Activated CD8-positive, alpha-beta T cell treated with anti-CD3 and anti-CD28 coated beads for 36 hours (primary cell): ENCODE measurements around the gene NDUFA13. TPM values are rescaled to one million over a fixed set of nuclear protein-coding genes. Genes with fewer than 3 reads are reported as not detected.

Experiments used
- ATAC-seq: fragments of 200-7000 bp; cut with Tn5 transposase; one replicate; pipeline ENCODE4 v1.10.0; 2021; ENCODE audit warnings: mild to moderate bottlenecking, moderate library complexity
- CTCF ChIA-PET: fragments of 350-600 bp; sonication (Branson Sonifier 250); formaldehyde crosslinking; loops from one replicate; lab custom pipeline; 2021; ENCODE audit warnings: antibody characterized with exemption; lab: Charles Lee
- POLR2A ChIA-PET: fragments of 350-600 bp; sonication (Branson Sonifier 250); formaldehyde crosslinking; loops from one replicate; lab custom pipeline; 2021; ENCODE audit warnings: antibody characterized with exemption; lab: Charles Lee
- DNase-seq: peaks from one replicate; pipeline ENCODE4 v3.0.0-alpha.2; 2020
- H3K27ac Mint-ChIP-seq: one replicate; pipeline ENCODE4 v1.8.0; 2021; ENCODE audit warnings: mild to moderate bottlenecking, mixed read lengths
- H3K27me3 Mint-ChIP-seq: one replicate; pipeline ENCODE4 v1.8.0; 2021; ENCODE audit warnings: mixed read lengths
- H3K36me3 Mint-ChIP-seq: one replicate; pipeline ENCODE4 v1.8.0; 2021; ENCODE audit warnings: low read depth, mixed read lengths
- H3K4me1 Mint-ChIP-seq: one replicate; pipeline ENCODE4 v1.8.0; 2021; ENCODE audit warnings: low read depth, mixed read lengths
- H3K4me3 Mint-ChIP-seq: one replicate; pipeline ENCODE4 v1.8.0; 2021; ENCODE audit warnings: mild to moderate bottlenecking, moderate library complexity, mixed read lengths
- H3K9me3 Mint-ChIP-seq: one replicate; pipeline ENCODE4 v1.8.0; 2021; ENCODE audit warnings: mixed read lengths
- intact Hi-C: fragments of 100-400 bp; cut with micrococcal nuclease; formaldehyde crosslinking; loops from one replicate; pipeline ENCODE4 v1.10.0; 2022
- total RNA-seq, 2 experiments: library from RNA; stranded (reverse); gene quantifications; one replicate each; pipeline ENCODE4 v1.2.3, GENCODE V29; 2021
- TF ChIP-seq, protein P1 (sequence below): fragments of 200-600 bp; IDR thresholded peaks from one replicate; pipeline ENCODE4 v1.8.0; 2022; ENCODE audit warnings: antibody characterized with exemption, mild to moderate bottlenecking

NDUFA13 gene
- total RNA-seq, 2 experiments from 2014 or later = 298 to 310 TPM

DNA sequence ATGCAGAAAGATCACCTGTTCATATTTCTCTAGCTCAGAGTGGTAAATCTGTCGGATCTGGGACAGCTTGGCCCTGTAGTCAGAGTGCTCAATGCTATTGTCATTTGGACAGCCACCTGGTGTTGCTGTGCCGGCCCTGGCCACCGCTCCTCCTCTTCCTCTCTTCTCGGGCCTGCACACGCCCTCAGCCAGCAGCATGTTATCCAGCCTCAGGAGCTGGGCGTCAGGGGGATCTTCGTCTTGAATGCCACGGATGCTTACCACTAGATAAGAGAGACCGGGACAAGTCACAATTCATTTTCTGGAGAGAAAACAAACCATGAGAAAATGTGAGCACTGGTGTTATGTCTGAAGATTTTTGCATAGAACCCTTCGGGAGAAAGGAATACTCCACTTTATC, 54.5 kb downstream of the NDUFA13 start:
- no peak overlapping the region for H3K27ac Mint-ChIP-seq
- H3K9me3 Mint-ChIP-seq = no peaks in the 10 kb centered on the region
- TF ChIP-seq, protein P1, sequence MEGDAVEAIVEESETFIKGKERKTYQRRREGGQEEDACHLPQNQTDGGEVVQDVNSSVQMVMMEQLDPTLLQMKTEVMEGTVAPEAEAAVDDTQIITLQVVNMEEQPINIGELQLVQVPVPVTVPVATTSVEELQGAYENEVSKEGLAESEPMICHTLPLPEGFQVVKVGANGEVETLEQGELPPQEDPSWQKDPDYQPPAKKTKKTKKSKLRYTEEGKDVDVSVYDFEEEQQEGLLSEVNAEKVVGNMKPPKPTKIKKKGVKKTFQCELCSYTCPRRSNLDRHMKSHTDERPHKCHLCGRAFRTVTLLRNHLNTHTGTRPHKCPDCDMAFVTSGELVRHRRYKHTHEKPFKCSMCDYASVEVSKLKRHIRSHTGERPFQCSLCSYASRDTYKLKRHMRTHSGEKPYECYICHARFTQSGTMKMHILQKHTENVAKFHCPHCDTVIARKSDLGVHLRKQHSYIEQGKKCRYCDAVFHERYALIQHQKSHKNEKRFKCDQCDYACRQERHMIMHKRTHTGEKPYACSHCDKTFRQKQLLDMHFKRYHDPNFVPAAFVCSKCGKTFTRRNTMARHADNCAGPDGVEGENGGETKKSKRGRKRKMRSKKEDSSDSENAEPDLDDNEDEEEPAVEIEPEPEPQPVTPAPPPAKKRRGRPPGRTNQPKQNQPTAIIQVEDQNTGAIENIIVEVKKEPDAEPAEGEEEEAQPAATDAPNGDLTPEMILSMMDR = no peak
- ATAC-seq (no peak), DNase-seq (no peak)
- ChIA-PET POLR2A (interaction anchor here (0.6 kb wide), 1 partner anchor 73 kb away, joined by 3 read pairs; no protein-coding TSS in a partner anchor), CTCF (interaction anchor here (1.2 to 1.3 kb wide), 2 partner anchors 16 to 73 kb away, joined by 3 to 6 read pairs; partner anchors contain the start of gene GMIP)
- no peaks in the 10 kb centered on the region for H3K27me3 Mint-ChIP-seq
- peaks cover 15% of the 10 kb centered on the region for H3K36me3 Mint-ChIP-seq
- no peak overlapping the region for H3K4me3 Mint-ChIP-seq
- peaks cover 4% of the 10 kb centered on the region for H3K4me1 Mint-ChIP-seq
- intact Hi-C loops = no loop called here

- no peak overlapping the region for H3K4me3 Mint-ChIP-seq
- CTCF ChIA-PET = interaction anchor here (1.2 to 2.4 kb wide), 3 partner anchors 17 to 73 kb away, joined by 3 to 9 read pairs (median 6); partner anchors contain the start of gene GMIP
- POLR2A ChIA-PET = no interaction called here
- no peaks in the 10 kb centered on the region for H3K27me3 Mint-ChIP-seq
- no peak overlapping the region for H3K27ac Mint-ChIP-seq
- intact Hi-C loops = no loop called here
- H3K4me1 Mint-ChIP-seq = peaks cover 4% of the 10 kb centered on the region
- peaks cover 15% of the 10 kb centered on the region for H3K36me3 Mint-ChIP-seq
- ATAC-seq (no peak), DNase-seq (no peak)
- H3K9me3 Mint-ChIP-seq = no peaks in the 10 kb centered on the region
- TF ChIP-seq, protein P1 = no peak
These were observed 55.2 kb downstream of the NDUFA13 start for GRCh38 chr19:19571071-19571786.

- no peak overlapping the region for H3K4me3 Mint-ChIP-seq
- H3K36me3 Mint-ChIP-seq = peaks cover 3% of the 10 kb centered on the region
- ATAC-seq (no peak), DNase-seq (no peak)
- TF ChIP-seq, protein P1 = no peak
- no peaks in the 10 kb centered on the region for H3K27me3 Mint-ChIP-seq
- no peaks in the 10 kb centered on the region for H3K9me3 Mint-ChIP-seq
- H3K27ac Mint-ChIP-seq = no peak overlapping the region
- CTCF ChIA-PET = interaction anchor here (1.2 kb wide), 2 partner anchors 20 to 68 kb away, joined by 3 to 4 read pairs; partner anchors contain the start of gene GMIP
- intact Hi-C loops = no loop called here
- H3K4me1 Mint-ChIP-seq = peaks cover 1% of the 10 kb centered on the region
- POLR2A ChIA-PET = no interaction called here
These were observed 59.4 kb downstream of the NDUFA13 start for GRCh38 chr19:19575411-19575810.

Other genes with a start within 250 kb of the NDUFA13 start
- not detected for gene TM6SF2, start 242.9 kb upstream of the NDUFA13 start, total RNA-seq
- 10 to 100 TPM; 42.8 to 51.3 TPM for gene SUGP1, start 195.7 kb upstream of the NDUFA13 start, total RNA-seq
- 10 to 100 TPM; 38.4 to 39.4 TPM for gene MAU2, start 195.4 kb upstream of the NDUFA13 start, total RNA-seq
- gene GATAD2A, start 110.5 kb upstream of the NDUFA13 start, total RNA-seq = 100 to 1,000 TPM; 132 to 136 TPM
- gene TSSK6, start 677 bp upstream of the NDUFA13 start, total RNA-seq = 1 to 10 TPM; 3.4 to 4.9 TPM
- gene YJEFN3, start 12.7 kb downstream of the NDUFA13 start, total RNA-seq = 1 to 10 TPM; 7.4 to 8.1 TPM
- gene CILP2, start 22.0 kb downstream of the NDUFA13 start, total RNA-seq = under 1 TPM; 0.31 to 0.32 TPM
- 10 to 100 TPM; 13.8 to 15.6 TPM for gene PBX4, start 102.5 kb downstream of the NDUFA13 start, total RNA-seq
- 10 to 100 TPM; 26.6 to 28.2 TPM for gene LPAR2, start 112.0 kb downstream of the NDUFA13 start, total RNA-seq
- gene GMIP, start 127.4 kb downstream of the NDUFA13 start, total RNA-seq = 10 to 100 TPM; 57.3 to 59.9 TPM
- 10 to 100 TPM; 52.4 to 53.1 TPM for gene ATP13A1, start 147.5 kb downstream of the NDUFA13 start, total RNA-seq
- gene ZNF101, start 152.6 kb downstream of the NDUFA13 start, total RNA-seq = 10 to 100 TPM; 82.5 to 85.2 TPM
- gene ZNF14, start 216.9 kb downstream of the NDUFA13 start, total RNA-seq = 1 to 10 TPM; 8.6 to 9.3 TPM